Measurements from ENCODE around the gene TUSC2. TPM values are rescaled to one million over a fixed set of nuclear protein-coding genes. Genes with fewer than 3 reads are reported as not detected.

TUSC2 gene
- total and polyA plus RNA-seq, 2 experiments from 2014 or later, result 41.6 to 71.0 TPM

- TF ChIP-seq REST (IDR thresholded peaks at IDR 0.05; ENCODE audit: unreplicated experiment), result no peak
- no peak for TF ChIP-seq EZH2phosphoT487 (IDR thresholded peaks at IDR 0.05; ENCODE audit: unreplicated experiment)
- TF ChIP-seq JUNB (IDR thresholded peaks at IDR 0.05; ENCODE audit: unreplicated experiment), result no peak
- TF ChIP-seq ETS1 (IDR thresholded peaks at IDR 0.05), result no peak
Observed at GRCh38 chr3:50317300-50317699, 10.7 kb downstream of the TUSC2 start (continued).

GRCh38 chr3:50316657-50317242, 11.3 kb downstream of the TUSC2 start:
- peaks cover 8% of the 10 kb centered on the region for H3K36me3 ChIP-seq (ENCODE audit: insufficient read depth)
- DNase-seq (ENCODE audit: low spot score) (no peak), ATAC-seq (no peak)
- Mint-ChIP-seq H3K27ac (no peak overlapping the region; the same call in 1 of the 2 replicates), H3K27me3 (ENCODE audit: insufficient read depth, low read depth, poor library complexity) (peaks cover 5% of the 10 kb centered on the region), H3K4me3 (no peak overlapping the region), H3K4me1 (peaks cover 20% of the 10 kb centered on the region), H3K9me3 (peaks cover 16% of the 10 kb centered on the region), H3K36me3 (ENCODE audit: low read depth) (peaks cover 65% of the 10 kb centered on the region)
- H3K4me3 ChIP-seq, result no peak overlapping the region
- H3F3A ChIP-seq (replicated peaks; ENCODE audit: low read depth), result peaks cover 10% of the 10 kb centered on the region; the same call in 1 of the 2 replicates
- H3K4me1 ChIP-seq (ENCODE audit: insufficient read depth), result peaks cover 6% of the 10 kb centered on the region; the same call in 1 of the 2 replicates
- H2AFZ ChIP-seq, result no peak overlapping the region
- H3K27me3 ChIP-seq (ENCODE audit: insufficient read depth), result no peaks in the 10 kb centered on the region
- peaks cover 5% of the 10 kb centered on the region; the same call in 1 of the 2 replicates for H4K20me1 ChIP-seq (replicated peaks; ENCODE audit: insufficient read depth)
- peaks cover 26% of the 10 kb centered on the region for H3K79me2 ChIP-seq (replicated peaks; ENCODE audit: insufficient read depth)
- no peak overlapping the region for H3K4me2 ChIP-seq
- H3K27ac ChIP-seq (ENCODE audit: low read depth), result no peak overlapping the region
- no peaks in the 10 kb centered on the region for H3K9me2 ChIP-seq (ENCODE audit: insufficient read depth)
- TF ChIP-seq CTCF (conservative IDR thresholded peaks at IDR 0.05; ENCODE audit: low read depth in 2 of 2) (no peak), EZH2 (IDR thresholded peaks at IDR 0.05; ENCODE audit: low read depth, unreplicated experiment) (no peak), CREB1 (CRISPR knock-in tag; IDR thresholded peaks at IDR 0.05; ENCODE audit: low read depth) (no peak), JUNB (IDR thresholded peaks at IDR 0.05; ENCODE audit: unreplicated experiment) (no peak), REST (IDR thresholded peaks at IDR 0.05; ENCODE audit: unreplicated experiment) (no peak), ZNF331 (CRISPR knock-in tag; IDR thresholded peaks at IDR 0.05; ENCODE audit: low read depth) (no peak), POLR2AphosphoS5 (IDR thresholded peaks at IDR 0.05; ENCODE audit: low read depth) (no peak), ZNF114 (CRISPR knock-in tag; IDR thresholded peaks at IDR 0.05) (no peak), ETS1 (IDR thresholded peaks at IDR 0.05) (no peak), NANOG (IDR thresholded peaks at IDR 0.05; ENCODE audit: borderline replicate concordance) (no peak), STAT1 (IDR thresholded peaks at IDR 0.05; ENCODE audit: unreplicated experiment) (no peak), EZH2phosphoT487 (IDR thresholded peaks at IDR 0.05; ENCODE audit: unreplicated experiment) (no peak)

Data from GM23338 (cell line).